Gastrocnemius medialis (tissue), 4 donors: ENCODE results near the gene MPPED1.

Experiments used
- CTCF ChIP-seq, 5 experiments: fragments of 450-650 bp in 3 of 5; fragments of 200-600 bp in 2 of 5; sonication (generic) in 2 of 5; IDR thresholded peaks in 4 of 5; conservative IDR thresholded peaks in 1 of 5; 1 replicate in 4 of 5; 2 replicates in 1 of 5; pipeline ENCODE4 v1.5.1; 2016 to 2019; ENCODE audit warnings: antibody characterized with exemption in 5 of 5, mild to moderate bottlenecking in 3 of 5, moderate library complexity in 3 of 5
- POLR2A ChIP-seq, 2 donors: fragments of 450-650 bp; IDR thresholded peaks; one replicate each; pipeline ENCODE4 v1.6.1; 2017; ENCODE audit warnings: antibody characterized with exemption in 2 of 2, mild to moderate bottlenecking in 2 of 2, moderate library complexity in 2 of 2

GRCh38 chr22:43399980-43400358 is 11.8 kb upstream of the MPPED1 start:
- TF ChIP-seq CTCF (IDR thresholded peaks at IDR 0.05 in 4 of 5, conservative IDR thresholded peaks at IDR 0.05 in 1 of 5) (no peak), POLR2A (IDR thresholded peaks at IDR 0.05) (no peak)
